Measurements from ENCODE around the gene EVPL. TPM values are rescaled to one million over a fixed set of nuclear protein-coding genes. Genes with fewer than 3 reads are reported as not detected.

The EVPL gene
- total and polyA plus RNA-seq, 2 of the 13 experiments (the other 11 are each of a cell fraction or from before 2014, with no cell fraction given) = 2.1 to 8.2 TPM

- no peak for TF ChIP-seq ZNF703 (CRISPR knock-in tag; IDR thresholded peaks at IDR 0.05; ENCODE audit: borderline replicate concordance)
- peak; percentile 56; the same call in 1 of the 2 replicates for TF ChIP-seq MAX (IDR thresholded peaks at IDR 0.05)
- TF ChIP-seq RBM39 (IDR thresholded peaks at IDR 0.05; ENCODE audit: low read depth, low read length, poor library complexity, severe bottlenecking) = no peak
- TF ChIP-seq ZSCAN25 (CRISPR knock-in tag; IDR thresholded peaks at IDR 0.05) = peak; percentile 80
- TF ChIP-seq BCL6 (CRISPR knock-in tag; IDR thresholded peaks at IDR 0.05) = no peak
- TF ChIP-seq, protein P1, sequence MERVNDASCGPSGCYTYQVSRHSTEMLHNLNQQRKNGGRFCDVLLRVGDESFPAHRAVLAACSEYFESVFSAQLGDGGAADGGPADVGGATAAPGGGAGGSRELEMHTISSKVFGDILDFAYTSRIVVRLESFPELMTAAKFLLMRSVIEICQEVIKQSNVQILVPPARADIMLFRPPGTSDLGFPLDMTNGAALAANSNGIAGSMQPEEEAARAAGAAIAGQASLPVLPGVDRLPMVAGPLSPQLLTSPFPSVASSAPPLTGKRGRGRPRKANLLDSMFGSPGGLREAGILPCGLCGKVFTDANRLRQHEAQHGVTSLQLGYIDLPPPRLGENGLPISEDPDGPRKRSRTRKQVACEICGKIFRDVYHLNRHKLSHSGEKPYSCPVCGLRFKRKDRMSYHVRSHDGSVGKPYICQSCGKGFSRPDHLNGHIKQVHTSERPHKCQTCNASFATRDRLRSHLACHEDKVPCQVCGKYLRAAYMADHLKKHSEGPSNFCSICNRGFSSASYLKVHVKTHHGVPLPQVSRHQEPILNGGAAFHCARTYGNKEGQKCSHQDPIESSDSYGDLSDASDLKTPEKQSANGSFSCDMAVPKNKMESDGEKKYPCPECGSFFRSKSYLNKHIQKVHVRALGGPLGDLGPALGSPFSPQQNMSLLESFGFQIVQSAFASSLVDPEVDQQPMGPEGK (CRISPR knock-in tag; IDR thresholded peaks at IDR 0.05) = peak; percentile 18; the same call in 1 of the 2 replicates
- no peak for TF ChIP-seq ZNF710 (CRISPR knock-in tag; IDR thresholded peaks at IDR 0.05; ENCODE audit: borderline replicate concordance)
Measured at GRCh38 chr17:75995385-75995925, 31.7 kb downstream of the EVPL start (continued).

Data from HepG2 (cell line).